Cardiac fibroblast (primary cell): ENCODE measurements around the gene IQCE.

Source experiments
- DNase-seq, 2 donors: peaks; one replicate each; pipeline versions ENCODE4 v3.0.0 to v3.0.0-alpha.2; 2010; ENCODE audit warnings: low read depth in 2 of 2
- H3K4me3 ChIP-seq, 2 donors: replicated peaks in 1 of 2; 1 replicate in 1 of 2; 2 replicates in 1 of 2; pipeline ENCODE4 v1.5.1; 2011; ENCODE audit warnings: low read depth in 2 of 2, low read length in 2 of 2, mild to moderate bottlenecking in 2 of 2, moderate library complexity in 1 of 2
- CTCF ChIP-seq: IDR thresholded peaks from one replicate; pipeline ENCODE4 v1.5.1; 2011; ENCODE audit warnings: low read depth, mild to moderate bottlenecking, low read length, inconsistent platforms

The IQCE gene

GRCh38 chr7:2577914-2578680 lies 19.3 kb downstream of the IQCE start:
- no peak for DNase-seq
- TF ChIP-seq CTCF: no peak
- no peak overlapping the region for H3K4me3 ChIP-seq

GRCh38 chr7:2580636-2581035 lies 21.9 kb downstream of the IQCE start:
- no peak overlapping the region for H3K4me3 ChIP-seq
- no peak for TF ChIP-seq CTCF
- no peak for DNase-seq

GRCh38 chr7:2582006-2582735 lies 23.4 kb downstream of the IQCE start:
- no peak overlapping the region for H3K4me3 ChIP-seq
- no peak for TF ChIP-seq CTCF
- no peak for DNase-seq

GRCh38 chr7:2583798-2584580 lies 25.2 kb downstream of the IQCE start:
- TF ChIP-seq CTCF: no peak
- no peak overlapping the region for H3K4me3 ChIP-seq
- DNase-seq: no peak

DNA sequence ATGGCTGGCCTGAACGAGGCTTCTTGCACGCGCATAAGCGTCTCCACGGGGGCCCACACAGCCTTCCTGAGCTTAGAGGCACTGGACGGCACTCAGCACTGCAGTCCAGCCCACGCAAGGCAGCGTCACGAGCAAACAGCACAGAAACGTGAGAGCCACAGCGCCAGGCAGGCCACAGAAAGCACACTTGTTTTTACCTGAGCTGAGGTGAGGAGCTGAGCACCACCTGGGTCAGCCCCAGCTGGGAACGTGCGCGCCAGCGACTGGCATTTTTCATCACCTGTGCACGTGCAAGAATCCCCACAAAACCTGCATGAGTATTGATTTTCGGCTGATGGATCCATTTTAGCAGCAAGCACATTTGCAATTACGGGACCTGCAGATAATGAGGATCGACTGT lies 26.7 kb downstream of the IQCE start:
- TF ChIP-seq CTCF: no peak
- DNase-seq: no peak
- H3K4me3 ChIP-seq: no peak overlapping the region

DNA sequence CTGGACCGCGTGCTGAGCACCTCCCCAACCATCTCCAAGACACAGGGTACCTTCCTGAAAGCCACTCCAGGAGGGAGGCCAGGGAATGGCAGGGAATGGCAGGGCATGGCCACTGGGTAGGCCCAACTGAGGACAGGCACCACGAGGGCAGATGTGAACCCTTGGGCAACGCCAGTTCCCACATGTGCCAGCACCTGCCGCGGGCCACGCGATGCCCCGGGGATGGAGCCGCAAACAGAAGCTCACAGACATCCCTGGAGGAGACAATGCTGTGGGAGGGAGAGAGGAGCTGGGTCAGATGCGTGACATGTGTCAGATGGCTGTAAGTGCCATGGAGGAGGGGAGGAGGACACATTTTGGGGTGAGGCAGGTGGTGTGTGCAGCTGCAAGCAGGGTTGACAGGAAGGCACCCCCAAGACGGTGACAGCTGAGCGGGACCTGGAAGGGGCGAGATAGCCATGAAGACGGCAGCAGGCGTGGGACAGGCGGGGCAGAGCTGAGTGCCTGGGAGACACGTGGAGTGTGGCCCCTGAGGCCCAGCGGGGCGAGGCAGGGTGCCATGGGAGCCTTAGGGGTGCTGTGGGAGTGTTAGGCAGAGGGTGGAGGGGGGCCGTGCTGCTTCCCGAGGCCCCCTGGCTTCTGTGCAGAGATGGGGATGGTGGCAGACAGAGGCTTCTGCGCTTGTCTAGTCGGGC lies 27.7 kb downstream of the IQCE start:
- TF ChIP-seq CTCF: no peak
- H3K4me3 ChIP-seq: no peak overlapping the region
- DNase-seq: no peak
